Measurements from ENCODE around the gene GTPBP2. TPM values are rescaled to one million over a fixed set of nuclear protein-coding genes. Genes with fewer than 3 reads are reported as not detected.

GTPBP2 gene
- total RNA-seq, 4 donors from 2014 or later: 28.2 to 31.0 (median 30.0) TPM

DNA sequence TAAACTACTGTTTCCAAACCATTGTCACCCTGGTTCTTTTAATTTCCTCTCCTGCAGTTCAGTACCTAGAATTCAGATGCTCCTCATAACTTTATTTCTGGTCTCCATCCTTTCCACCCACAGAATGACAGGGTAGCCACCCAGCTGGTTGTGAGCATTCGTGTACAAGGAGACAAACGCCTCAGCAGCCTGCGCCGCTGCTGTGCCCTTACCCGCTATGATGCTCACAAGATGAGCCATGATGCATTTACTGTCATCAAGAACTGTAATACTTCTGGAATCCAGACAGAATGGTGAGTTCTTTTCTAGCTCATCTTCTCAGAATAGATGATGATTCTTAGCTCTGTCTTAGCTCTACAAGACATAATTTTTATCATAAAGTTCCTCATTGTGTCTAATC lies 18.6 kb downstream of the GTPBP2 start:
- peaks cover 0 to 8% (median 0%) of the 10 kb centered on the region in 4 donors for H3K4me1 ChIP-seq
- H3K36me3 ChIP-seq: peaks cover 7 to 80% (median 55%) of the 10 kb centered on the region in 4 donors
- H3K27me3 ChIP-seq: no peaks in the 10 kb centered on the region
- no peak overlapping the region for H3K27ac ChIP-seq (replicated peaks in 1 of 4)
- WGBS: 98% methylated on average over 5 of the region's 5 CpGs
- intact Hi-C loops (cut with DNase I): no loop called here
- H3K9me3 ChIP-seq: no peaks in the 10 kb centered on the region
- TF ChIP-seq POLR2AphosphoS5 (IDR thresholded peaks at IDR 0.05): no peak
- TF ChIP-seq, protein P1, sequence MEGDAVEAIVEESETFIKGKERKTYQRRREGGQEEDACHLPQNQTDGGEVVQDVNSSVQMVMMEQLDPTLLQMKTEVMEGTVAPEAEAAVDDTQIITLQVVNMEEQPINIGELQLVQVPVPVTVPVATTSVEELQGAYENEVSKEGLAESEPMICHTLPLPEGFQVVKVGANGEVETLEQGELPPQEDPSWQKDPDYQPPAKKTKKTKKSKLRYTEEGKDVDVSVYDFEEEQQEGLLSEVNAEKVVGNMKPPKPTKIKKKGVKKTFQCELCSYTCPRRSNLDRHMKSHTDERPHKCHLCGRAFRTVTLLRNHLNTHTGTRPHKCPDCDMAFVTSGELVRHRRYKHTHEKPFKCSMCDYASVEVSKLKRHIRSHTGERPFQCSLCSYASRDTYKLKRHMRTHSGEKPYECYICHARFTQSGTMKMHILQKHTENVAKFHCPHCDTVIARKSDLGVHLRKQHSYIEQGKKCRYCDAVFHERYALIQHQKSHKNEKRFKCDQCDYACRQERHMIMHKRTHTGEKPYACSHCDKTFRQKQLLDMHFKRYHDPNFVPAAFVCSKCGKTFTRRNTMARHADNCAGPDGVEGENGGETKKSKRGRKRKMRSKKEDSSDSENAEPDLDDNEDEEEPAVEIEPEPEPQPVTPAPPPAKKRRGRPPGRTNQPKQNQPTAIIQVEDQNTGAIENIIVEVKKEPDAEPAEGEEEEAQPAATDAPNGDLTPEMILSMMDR (IDR thresholded peaks at IDR 0.05): no peak
- no peak for TF ChIP-seq POLR2A (IDR thresholded peaks at IDR 0.05; ENCODE audit: low read depth)
- TF ChIP-seq EP300 (IDR thresholded peaks at IDR 0.05): no peak
- no peak for DNase-seq (ENCODE audit: extremely low spot score)
- no peak overlapping the region for H3K4me3 ChIP-seq

DNA sequence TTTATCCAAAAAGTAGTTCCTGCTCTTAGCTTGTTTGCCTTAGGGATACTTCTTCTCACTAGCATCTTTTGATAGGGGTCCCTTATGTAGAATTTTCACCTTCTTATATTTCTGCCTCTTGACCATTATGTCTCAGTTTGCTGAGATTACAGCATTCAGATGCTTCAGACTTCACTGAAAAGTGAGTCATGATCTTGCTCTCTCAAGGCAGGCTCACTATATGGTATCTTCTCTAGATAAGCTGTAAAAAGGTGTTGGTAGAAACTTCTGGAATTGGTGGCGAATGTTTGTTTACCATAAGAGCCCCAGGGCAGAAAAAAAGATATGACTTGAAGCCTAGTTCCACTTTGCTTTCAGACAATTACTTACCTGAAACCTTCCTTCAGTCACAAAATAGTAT lies 19.7 kb downstream of the GTPBP2 start:
- Histone ChIP-seq H3K9me3 (no peaks in the 10 kb centered on the region), H3K27ac (replicated peaks in 1 of 4) (no peak overlapping the region), H3K36me3 (peaks cover 7 to 80% (median 51%) of the 10 kb centered on the region in 4 donors), H3K27me3 (no peaks in the 10 kb centered on the region), H3K4me3 (no peak overlapping the region), H3K4me1 (peaks cover 0 to 8% (median 2%) of the 10 kb centered on the region in 4 donors)
- DNase-seq (ENCODE audit: extremely low spot score): no peak
- TF ChIP-seq EP300 (IDR thresholded peaks at IDR 0.05) (no peak), POLR2AphosphoS5 (IDR thresholded peaks at IDR 0.05) (no peak), POLR2A (IDR thresholded peaks at IDR 0.05; ENCODE audit: low read depth) (no peak)
- TF ChIP-seq, protein P1 (IDR thresholded peaks at IDR 0.05): no peak
- intact Hi-C loops (cut with DNase I): no loop called here
- 100% methylated on average over 1 of the region's 1 CpG for WGBS

DNA sequence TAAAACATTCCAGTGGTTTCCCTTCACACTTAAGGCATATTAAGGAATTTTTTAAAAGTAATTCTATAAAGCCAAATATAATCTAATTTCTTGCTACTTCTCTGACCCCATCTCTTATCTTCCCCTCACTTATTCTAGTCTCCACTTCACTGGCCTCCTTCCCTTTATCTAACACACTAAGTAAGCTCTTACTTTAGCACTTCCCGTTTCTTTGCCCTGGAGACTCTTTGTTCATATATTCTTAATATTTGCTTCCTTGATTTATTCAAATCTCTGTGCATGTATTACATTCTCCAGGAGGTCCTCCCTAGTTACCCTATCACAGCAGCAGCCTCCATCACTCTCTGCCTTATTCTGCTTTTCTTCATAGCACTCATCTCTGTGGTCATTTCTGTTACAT lies 20.3 kb downstream of the GTPBP2 start:
- H3K4me1 ChIP-seq: peaks cover 0 to 8% (median 2%) of the 10 kb centered on the region in 4 donors
- 67% methylated on average over 1 of the region's 1 CpG for WGBS
- H3K4me3 ChIP-seq: no peak overlapping the region
- no peaks in the 10 kb centered on the region for H3K9me3 ChIP-seq
- no peak overlapping the region for H3K27ac ChIP-seq (replicated peaks in 1 of 4)
- TF ChIP-seq POLR2AphosphoS5 (IDR thresholded peaks at IDR 0.05) (no peak), EP300 (IDR thresholded peaks at IDR 0.05) (no peak)
- no peaks in the 10 kb centered on the region for H3K27me3 ChIP-seq
- H3K36me3 ChIP-seq: peaks cover 7 to 78% (median 46%) of the 10 kb centered on the region in 4 donors
- DNase-seq (ENCODE audit: extremely low spot score): no peak
- intact Hi-C loops (cut with DNase I): no loop called here

DNA sequence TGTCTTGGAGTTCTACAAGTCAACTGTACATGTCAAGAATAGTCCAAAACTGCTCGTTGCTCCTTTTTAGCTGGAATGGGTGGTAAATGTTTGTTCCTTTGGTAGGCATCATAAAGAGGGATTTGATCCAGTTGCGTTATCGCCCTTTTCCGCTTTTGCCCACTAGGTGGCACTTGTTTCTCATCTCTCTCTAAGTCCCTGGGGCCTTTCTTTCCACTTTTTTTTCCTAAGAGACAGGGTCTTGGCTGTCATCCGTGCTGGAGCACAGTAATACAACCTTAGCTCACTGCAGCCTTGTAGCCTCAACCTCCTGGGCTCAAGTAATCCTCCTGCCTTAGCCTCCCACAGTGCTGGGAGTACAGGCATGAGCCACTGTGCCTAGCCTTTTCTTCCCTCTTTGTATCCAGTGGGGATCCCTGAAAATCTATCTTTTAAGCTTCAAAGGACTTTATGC lies 20.7 kb downstream of the GTPBP2 start:
- H3K9me3 ChIP-seq: no peaks in the 10 kb centered on the region
- no peak overlapping the region for H3K27ac ChIP-seq (replicated peaks in 1 of 4)
- WGBS: 1% methylated on average over 5 of the region's 5 CpGs
- no peak overlapping the region for H3K4me3 ChIP-seq
- intact Hi-C loops (cut with DNase I): no loop called here
- H3K27me3 ChIP-seq: no peaks in the 10 kb centered on the region
- peaks cover 7 to 78% (median 43%) of the 10 kb centered on the region in 4 donors for H3K36me3 ChIP-seq
- TF ChIP-seq, protein P1 (IDR thresholded peaks at IDR 0.05): peak; percentile 70 to 88 (median 78)
- TF ChIP-seq POLR2A (IDR thresholded peaks at IDR 0.05; ENCODE audit: low read depth): no peak
- no peak for TF ChIP-seq EP300 (IDR thresholded peaks at IDR 0.05)
- no peak for TF ChIP-seq POLR2AphosphoS5 (IDR thresholded peaks at IDR 0.05)
- no peak for DNase-seq (ENCODE audit: extremely low spot score)
- peaks cover 0 to 8% (median 2%) of the 10 kb centered on the region in 4 donors for H3K4me1 ChIP-seq

DNA sequence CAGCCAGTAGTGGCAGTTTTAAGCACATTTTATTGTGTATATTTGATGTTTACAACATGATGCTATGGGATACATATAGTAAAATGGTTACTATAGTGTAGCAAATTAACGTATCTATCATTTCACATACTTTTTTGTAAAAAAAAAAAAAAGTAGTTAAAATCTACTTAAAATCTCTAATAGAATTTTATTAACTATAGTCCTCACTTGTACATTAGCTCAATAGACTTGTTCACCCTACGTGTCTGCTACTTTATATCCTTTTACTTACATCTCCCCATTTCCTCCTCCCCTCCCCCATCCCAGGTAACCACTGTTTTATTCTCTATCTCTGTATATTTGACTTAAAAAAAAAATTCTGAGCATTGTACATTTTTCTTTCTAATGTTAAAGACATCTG lies 23.0 kb downstream of the GTPBP2 start:
- intact Hi-C loops (cut with DNase I): no loop called here
- DNase-seq (ENCODE audit: extremely low spot score): no peak
- 79% methylated on average over 2 of the region's 2 CpGs for WGBS

More for the DNA sequence above, 23.0 kb downstream of the GTPBP2 start:
- H3K4me1 ChIP-seq: peaks cover 0 to 8% (median 2%) of the 10 kb centered on the region in 4 donors
- H3K36me3 ChIP-seq: peaks cover 15 to 79% (median 42%) of the 10 kb centered on the region in 4 donors
- H3K27ac ChIP-seq (replicated peaks in 1 of 4): no peak overlapping the region
- H3K27me3 ChIP-seq: no peaks in the 10 kb centered on the region
- TF ChIP-seq, protein P1 (IDR thresholded peaks at IDR 0.05): no peak
- TF ChIP-seq POLR2A (IDR thresholded peaks at IDR 0.05; ENCODE audit: low read depth): no peak
- no peak for TF ChIP-seq POLR2AphosphoS5 (IDR thresholded peaks at IDR 0.05)
- H3K4me3 ChIP-seq: no peak overlapping the region
- no peaks in the 10 kb centered on the region for H3K9me3 ChIP-seq

All from esophagus muscularis mucosa (tissue), 4 donors.